GM12878 (cell line): ENCODE measurements around the gene GRIK4. TPM values are rescaled to one million over a fixed set of nuclear protein-coding genes. Genes with fewer than 3 reads are reported as not detected.

Experiments
- ATAC-seq: fragments of 200-7000 bp; cut with Tn5 transposase; 3 replicates; pipeline ENCODE4 v1.9.1; 2020; ENCODE audit warnings: mild to moderate bottlenecking, moderate library complexity
- BruUV-seq: library from RNA; stranded (reverse); fragments of 400-500 nt; replicated peaks from 2 replicates; lab custom pipeline; 2021; lab: Mats Ljungman, UMichigan
- CTCF ChIA-PET: fragments of 300-600 bp; sonication (Branson Sonifier 250); formaldehyde crosslinking; extraction: SDS; loops from one replicate; lab custom pipeline; 2021; ENCODE audit warnings: inconsistent platforms; lab: Yijun Ruan, JAX
- POLR2A ChIA-PET: fragments of 350-600 bp; formaldehyde crosslinking; extraction: SDS; loops from one replicate; lab custom pipeline; 2021; ENCODE audit warnings: inconsistent platforms; lab: Charles Lee
- RAD21 ChIA-PET: fragments of 300-600 bp; sonication (Branson Sonifier 250); formaldehyde crosslinking; loops from one replicate; lab custom pipeline; 2023; ENCODE audit warnings: antibody characterized with exemption; ENCODE audit not compliant: unreplicated experiment; lab: Charles Lee
- SMC1A ChIA-PET: fragments of 300-600 bp; sonication (Branson Sonifier 250); formaldehyde crosslinking; loops from one replicate; lab custom pipeline; 2023; ENCODE audit not compliant: unreplicated experiment, uncharacterized antibody; lab: Charles Lee
- DNase-seq: peaks from one replicate; pipeline ENCODE4 v3.0.0-alpha.2; 2011; ENCODE audit warnings: low read depth, low spot score
- FAIRE-seq: peaks from 3 replicates; lab custom pipeline; 2011; peaks lifted over from hg19 to GRCh38; lab: Jason Lieb, UNC
- H2AFZ ChIP-seq: 2 replicates; pipeline ENCODE4 v1.6.0; 2011; ENCODE audit warnings: low read depth, low read length, control low read depth; ENCODE audit not compliant: control insufficient read depth
- H3K27ac ChIP-seq: 2 replicates; pipeline ENCODE4 v1.5.1; 2011; ENCODE audit warnings: control low read depth; ENCODE audit not compliant: control insufficient read depth, insufficient read depth
- H3K27me3 ChIP-seq, 2 experiments: replicated peaks in 1 of 2; 2 replicates each; pipeline versions ENCODE4 v1.6.0 to v1.6.1; 2011; ENCODE audit warnings: low read length in 1 of 2; ENCODE audit not compliant: control insufficient read depth in 2 of 2, insufficient read depth in 2 of 2
- H3K36me3 ChIP-seq, 2 experiments: 2 replicates each; pipeline ENCODE4 v1.5.1; 2011; ENCODE audit warnings: low read length in 1 of 2; ENCODE audit not compliant: control insufficient read depth in 2 of 2, insufficient read depth in 2 of 2
- H3K4me1 ChIP-seq: 2 replicates; pipeline ENCODE4 v1.6.1; 2011; ENCODE audit warnings: mild to moderate bottlenecking, low read length, moderate library complexity, mixed read lengths; ENCODE audit not compliant: control insufficient read depth, insufficient read depth
- H3K4me2 ChIP-seq: 2 replicates; pipeline ENCODE4 v1.6.0; 2011; ENCODE audit warnings: control low read depth; ENCODE audit not compliant: control insufficient read depth, insufficient read depth
- H3K4me3 ChIP-seq: fragments of 200-600 bp; sonication (generic); 2 replicates; pipeline ENCODE4 v1.5.1; 2016
- H3K79me2 ChIP-seq: 2 replicates; pipeline ENCODE4 v1.6.0; 2011; ENCODE audit warnings: low read length; ENCODE audit not compliant: control insufficient read depth, insufficient read depth
- H3K9ac ChIP-seq: 2 replicates; pipeline ENCODE4 v1.8.0; 2011; ENCODE audit warnings: low read length, control low read depth, mixed read lengths; ENCODE audit not compliant: control insufficient read depth, insufficient read depth
- H3K9me3 ChIP-seq: replicated peaks from 3 replicates; pipeline ENCODE4 v1.5.1; 2011; ENCODE audit warnings: mild to moderate bottlenecking, low read length; ENCODE audit not compliant: control insufficient read depth, insufficient read depth
- H4K20me1 ChIP-seq: 2 replicates; pipeline ENCODE4 v1.6.0; 2011; ENCODE audit not compliant: control insufficient read depth, insufficient read depth
- CBX3 ChIP-seq: fragments of 200-600 bp; sonication (generic); IDR thresholded peaks from 2 replicates; pipeline ENCODE4 v1.6.1; 2016; ENCODE audit warnings: low read depth, borderline replicate concordance
- HDGF ChIP-seq: fragments of 450-650 bp; IDR thresholded peaks from 2 replicates; pipeline ENCODE4 v1.6.1; 2016; ENCODE audit warnings: antibody characterized with exemption
- JUNB ChIP-seq: IDR thresholded peaks from 2 replicates; pipeline ENCODE4 v1.6.1; 2016; ENCODE audit warnings: antibody characterized with exemption, mild to moderate bottlenecking
- LARP7 ChIP-seq: fragments of 450-650 bp; IDR thresholded peaks from 2 replicates; pipeline ENCODE4 v1.6.1; 2017; ENCODE audit warnings: mild to moderate bottlenecking
- MEF2A ChIP-seq: IDR thresholded peaks from 2 replicates; pipeline ENCODE4 v1.6.1; 2011; ENCODE audit warnings: low read depth, mild to moderate bottlenecking, low read length, moderate library complexity; ENCODE audit not compliant: insufficient read depth
- NR2F1 ChIP-seq: fragments of 450-650 bp; conservative IDR thresholded peaks from 2 replicates; pipeline ENCODE4 v1.6.1; 2017; ENCODE audit warnings: mild to moderate bottlenecking
- PAX5 ChIP-seq: IDR thresholded peaks from 2 replicates; pipeline ENCODE4 v1.6.1; 2011; ENCODE audit warnings: low read depth, low read length, borderline replicate concordance
- SMARCA5 ChIP-seq: fragments of 450-650 bp; IDR thresholded peaks from 2 replicates; pipeline ENCODE4 v1.6.1; 2017; ENCODE audit warnings: mild to moderate bottlenecking
- SPI1 ChIP-seq: IDR thresholded peaks from 2 replicates; pipeline ENCODE4 v1.6.1; 2011; ENCODE audit warnings: low read depth, mild to moderate bottlenecking, low read length, moderate library complexity, borderline replicate concordance; ENCODE audit not compliant: insufficient read depth
- SREBF2 ChIP-seq: IDR thresholded peaks from 2 replicates; pipeline ENCODE4 v1.6.1; 2012; ENCODE audit warnings: mild to moderate bottlenecking, low read length
- TAF1 ChIP-seq: IDR thresholded peaks from 2 replicates; pipeline ENCODE4 v1.6.1; 2011; ENCODE audit warnings: mild to moderate bottlenecking, low read depth, low read length, borderline replicate concordance
- YY1 ChIP-seq: IDR thresholded peaks from 2 replicates; pipeline ENCODE4 v1.6.1; 2011; ENCODE audit warnings: low read depth, mild to moderate bottlenecking, low read length
- WGBS: methylation state at CpG from one replicate; pipeline ENCODE4 v1.1.6; 2016; ENCODE audit warnings: low lambda C conversion rate; ENCODE audit not compliant: insufficient replicate concordance, insufficient coverage; ENCODE audit errors: missing lambda C conversion rate; 5-methylcytosine and 5-hydroxymethylcytosine counted together
- in situ Hi-C: fragments of 300-500 bp; cut with MboI; formaldehyde crosslinking; loops from 9 replicates; pipeline ENCODE4 v1.14.3; 2018; ENCODE audit warnings: mixed read lengths
- intact Hi-C: fragments of 100-400 bp; cut with micrococcal nuclease; formaldehyde crosslinking; loops from one replicate; pipeline ENCODE4 v1.14.2; 2022; ENCODE audit not compliant: unreplicated experiment
- polyA plus RNA-seq, 11 experiments: library from polyadenylated mRNA; depleted of rRNA in 4 of 11; unstranded in 6 of 11; stranded (reverse) in 5 of 11; fragments of >200 nt; fragmentation: Nextera tagmentation in 4 of 11; fragmentation: Illumina TruSeq in 1 of 11; extraction: Ambion mirVana in 4 of 11; extraction: Trizol in 1 of 11; gene quantifications; 1 replicate in 1 of 11; 2 replicates in 10 of 11; pipeline versions ENCODE4 v1.2.1 to v1.2.3, GENCODE V29; 2011 to 2016; ENCODE audit warnings: inconsistent platforms in 2 of 11, missing spikeins in 2 of 11, low read depth in 1 of 11
- total RNA-seq, 4 experiments: library from RNA; depleted of rRNA in 3 of 4; stranded (reverse); fragments of >200 nt in 3 of 4; fragmentation: Illumina TruSeq in 1 of 4; extraction: Trizol in 1 of 4; gene quantifications; 2 replicates each; pipeline versions ENCODE4 v1.2.1 to v1.2.3, GENCODE V29; 2013 to 2021
- TF ChIP-seq, protein P1 (sequence below): fragments of 450-650 bp; IDR thresholded peaks from 2 replicates; pipeline ENCODE4 v1.6.1; 2014; ENCODE audit warnings: mild to moderate bottlenecking
- TF ChIP-seq, protein P2 (sequence below): IDR thresholded peaks from 2 replicates; pipeline ENCODE4 v1.6.1; 2011; ENCODE audit warnings: low read depth, low read length, improper control_type of control experiment, borderline replicate concordance
- TF ChIP-seq, protein P3 (sequence below): fragments of 450-650 bp; IDR thresholded peaks from 2 replicates; pipeline ENCODE4 v1.6.1; 2017; ENCODE audit warnings: borderline replicate concordance

GRIK4 gene
- total and polyA plus RNA-seq, 10 of the 15 experiments (the other 5 are each of a cell fraction or from before 2014, with no cell fraction given), result 0.33 to 3.6 (median 0.72) TPM

DNA sequence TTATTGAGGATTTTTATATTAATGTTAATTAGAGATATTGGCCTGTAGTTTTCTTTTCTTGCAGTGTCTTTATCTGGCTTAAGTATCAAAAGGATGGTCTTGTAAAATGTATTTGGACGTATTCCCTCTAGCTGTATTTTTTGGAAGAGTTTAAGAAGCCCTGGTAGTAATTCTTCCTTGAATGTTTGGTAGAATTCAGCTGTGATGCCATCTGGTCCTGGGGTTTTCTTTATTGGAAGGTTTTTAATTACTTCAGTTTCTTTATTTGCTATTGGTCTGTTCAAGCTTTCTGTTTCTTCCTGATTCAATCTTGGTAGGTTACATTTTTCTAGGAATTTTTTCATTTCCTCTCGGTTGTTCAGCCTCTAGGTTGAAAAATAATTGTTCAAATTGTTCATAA lies 257.4 kb downstream of the GRIK4 start:
- SMC1A ChIA-PET, result interaction anchor here (0.9 to 1.4 kb wide), 4 partner anchors 17 to 189 kb away, joined by 3 read pairs; no protein-coding TSS in a partner anchor
- BruUV-seq, result no TSS peak
- H4K20me1 ChIP-seq, result no peaks in the 10 kb centered on the region
- H3K27me3 ChIP-seq, result no peaks in the 10 kb centered on the region
- ATAC-seq (no peak), FAIRE-seq (no peak)
- H3K9ac ChIP-seq, result no peak overlapping the region
- intact Hi-C loops (no loop called here), in situ Hi-C loops (no loop called here)
- RAD21 ChIA-PET, result no interaction called here
- H3K9me3 ChIP-seq, result peaks cover 8% of the 10 kb centered on the region; the same call in 2 of the 3 replicates
- H3K4me1 ChIP-seq, result peaks cover 7% of the 10 kb centered on the region; the same call in 1 of the 2 replicates
- no peak overlapping the region for H3K27ac ChIP-seq
- CTCF ChIA-PET, result interaction anchor here (0.6 to 1.5 kb wide), 2 partner anchors 148 to 158 kb away, joined by 3 read pairs; no protein-coding TSS in a partner anchor
- POLR2A ChIA-PET, result no interaction called here
- H3K36me3 ChIP-seq, result no peaks in the 10 kb centered on the region; a peak in 1 of 4 replicates
- H2AFZ ChIP-seq, result no peak overlapping the region
- H3K4me3 ChIP-seq, result no peak overlapping the region
- TF ChIP-seq SPI1, result no peak
- TF ChIP-seq, all 136 proteins: peak for 0
- WGBS, result 0% methylated on average over 2 of the region's 2 CpGs
- no peaks in the 10 kb centered on the region for H3K79me2 ChIP-seq
- DNase-seq, result no peak
- H3K4me2 ChIP-seq, result no peak overlapping the region

DNA sequence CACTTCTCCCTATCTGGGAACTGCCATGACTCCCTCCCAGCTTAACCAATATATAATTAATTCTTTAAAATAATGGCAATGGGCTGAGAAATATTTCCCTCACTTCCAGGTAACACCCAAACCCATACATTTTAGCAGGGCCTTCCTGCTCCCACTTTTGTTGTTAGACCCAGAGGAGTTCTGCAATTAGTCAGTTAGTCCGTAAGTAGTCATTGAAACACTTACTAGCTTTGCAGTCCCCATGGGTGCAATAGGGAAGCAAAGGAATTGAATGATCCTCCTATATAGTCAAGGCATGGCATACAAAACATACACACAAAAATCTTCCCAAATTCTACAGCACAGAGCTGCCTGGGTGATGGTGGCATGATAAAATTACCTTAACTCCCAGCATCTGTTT lies 258.4 kb downstream of the GRIK4 start:
- ChIA-PET CTCF (interaction anchor here (0.6 to 1.5 kb wide), 3 partner anchors 9 to 157 kb away, joined by 3 read pairs; no protein-coding TSS in a partner anchor), RAD21 (no interaction called here), POLR2A (no interaction called here)
- intact Hi-C loops, result no loop called here
- H3K4me3 ChIP-seq, result no peak overlapping the region
- no peak overlapping the region for H3K9ac ChIP-seq
- H3K79me2 ChIP-seq, result no peaks in the 10 kb centered on the region
- BruUV-seq, result no TSS peak
- no peak overlapping the region for H2AFZ ChIP-seq
- no peak overlapping the region for H3K4me2 ChIP-seq
- peaks cover 10% of the 10 kb centered on the region; the same call in 1 of the 2 replicates for H3K4me1 ChIP-seq
- no peak for DNase-seq
- no peak for TF ChIP-seq MEF2A
- no peak for TF ChIP-seq CBX3
- no peak for TF ChIP-seq SMARCA5
- TF ChIP-seq, protein P1, sequence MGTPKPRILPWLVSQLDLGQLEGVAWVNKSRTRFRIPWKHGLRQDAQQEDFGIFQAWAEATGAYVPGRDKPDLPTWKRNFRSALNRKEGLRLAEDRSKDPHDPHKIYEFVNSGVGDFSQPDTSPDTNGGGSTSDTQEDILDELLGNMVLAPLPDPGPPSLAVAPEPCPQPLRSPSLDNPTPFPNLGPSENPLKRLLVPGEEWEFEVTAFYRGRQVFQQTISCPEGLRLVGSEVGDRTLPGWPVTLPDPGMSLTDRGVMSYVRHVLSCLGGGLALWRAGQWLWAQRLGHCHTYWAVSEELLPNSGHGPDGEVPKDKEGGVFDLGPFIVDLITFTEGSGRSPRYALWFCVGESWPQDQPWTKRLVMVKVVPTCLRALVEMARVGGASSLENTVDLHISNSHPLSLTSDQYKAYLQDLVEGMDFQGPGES, result no peak
- TF ChIP-seq LARP7, result no peak
- TF ChIP-seq JUNB, result no peak
- no peak for TF ChIP-seq YY1
- TF ChIP-seq TAF1, result no peak
- no peak for TF ChIP-seq PAX5
- no peak for TF ChIP-seq SREBF2
- TF ChIP-seq, protein P2, sequence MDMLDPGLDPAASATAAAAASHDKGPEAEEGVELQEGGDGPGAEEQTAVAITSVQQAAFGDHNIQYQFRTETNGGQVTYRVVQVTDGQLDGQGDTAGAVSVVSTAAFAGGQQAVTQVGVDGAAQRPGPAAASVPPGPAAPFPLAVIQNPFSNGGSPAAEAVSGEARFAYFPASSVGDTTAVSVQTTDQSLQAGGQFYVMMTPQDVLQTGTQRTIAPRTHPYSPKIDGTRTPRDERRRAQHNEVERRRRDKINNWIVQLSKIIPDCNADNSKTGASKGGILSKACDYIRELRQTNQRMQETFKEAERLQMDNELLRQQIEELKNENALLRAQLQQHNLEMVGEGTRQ, result no peak
- TF ChIP-seq NR2F1, result no peak
- TF ChIP-seq, protein P3, sequence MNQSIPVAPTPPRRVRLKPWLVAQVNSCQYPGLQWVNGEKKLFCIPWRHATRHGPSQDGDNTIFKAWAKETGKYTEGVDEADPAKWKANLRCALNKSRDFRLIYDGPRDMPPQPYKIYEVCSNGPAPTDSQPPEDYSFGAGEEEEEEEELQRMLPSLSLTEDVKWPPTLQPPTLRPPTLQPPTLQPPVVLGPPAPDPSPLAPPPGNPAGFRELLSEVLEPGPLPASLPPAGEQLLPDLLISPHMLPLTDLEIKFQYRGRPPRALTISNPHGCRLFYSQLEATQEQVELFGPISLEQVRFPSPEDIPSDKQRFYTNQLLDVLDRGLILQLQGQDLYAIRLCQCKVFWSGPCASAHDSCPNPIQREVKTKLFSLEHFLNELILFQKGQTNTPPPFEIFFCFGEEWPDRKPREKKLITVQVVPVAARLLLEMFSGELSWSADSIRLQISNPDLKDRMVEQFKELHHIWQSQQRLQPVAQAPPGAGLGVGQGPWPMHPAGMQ, result no peak
- no peak for TF ChIP-seq HDGF
- TF ChIP-seq, all 136 proteins: peak for 0
- no peaks in the 10 kb centered on the region for H3K27me3 ChIP-seq
- SMC1A ChIA-PET, result interaction anchor here (1.1 to 1.4 kb wide), 3 partner anchors 55 to 190 kb away, joined by 3 read pairs; no protein-coding TSS in a partner anchor
- no peak overlapping the region for H3K27ac ChIP-seq
- in situ Hi-C loops, result no loop called here
- peaks cover 17% of the 10 kb centered on the region; the same call in 2 of the 3 replicates for H3K9me3 ChIP-seq
- 95% methylated on average over 1 of the region's 1 CpG for WGBS
- no peaks in the 10 kb centered on the region; a peak in 2 of 4 replicates for H3K36me3 ChIP-seq
- FAIRE-seq (no peak), ATAC-seq (no peak)
- H4K20me1 ChIP-seq, result no peaks in the 10 kb centered on the region
